Esophagus squamous epithelium (tissue), 5 donors: Measurements from ENCODE around the gene ABCB8. TPM values are rescaled to one million over a fixed set of nuclear protein-coding genes. Genes with fewer than 3 reads are reported as not detected.
"Not testable (repeated sequence)": the region's sequence is repeated elsewhere in the genome, so short reads cannot be mapped to it uniquely, and the experiment has no call there.

Experiments
- DNase-seq: peaks from one replicate; lab custom pipeline; 2025; lab: John Stamatoyannopoulos, UW
- H3K27ac ChIP-seq, 4 donors: fragments of 200-600 bp; sonication (generic); one replicate each; pipeline ENCODE4 v1.5.1; 2016 to 2019; ENCODE audit warnings: mild to moderate bottlenecking in 1 of 4
- H3K27me3 ChIP-seq, 4 donors: fragments of 200-600 bp; sonication (generic); 1 replicate in 3 of 4; 2 replicates in 1 of 4; pipeline versions ENCODE4 v1.5.1 to v1.6.0; 2017 to 2021; ENCODE audit warnings: antibody characterized with exemption in 1 of 4
- H3K36me3 ChIP-seq, 3 donors: fragments of 200-600 bp; sonication (generic); one replicate each; pipeline ENCODE4 v1.5.1; 2016 to 2019
- H3K4me1 ChIP-seq, 3 donors: fragments of 200-600 bp; sonication (generic); one replicate each; pipeline ENCODE4 v1.5.1; 2017 to 2019
- H3K4me3 ChIP-seq, 4 donors: fragments of 200-600 bp; sonication (generic); 1 replicate in 3 of 4; 2 replicates in 1 of 4; pipeline ENCODE4 v1.5.1; 2016 to 2019; ENCODE audit warnings: mild to moderate bottlenecking in 2 of 4, moderate library complexity in 1 of 4
- H3K9me3 ChIP-seq, 3 donors: fragments of 200-600 bp; sonication (generic); one replicate each; pipeline ENCODE4 v1.5.1; 2016 to 2019
- CTCF ChIP-seq, 6 experiments: fragments of 450-650 bp in 4 of 6; fragments of 200-600 bp in 2 of 6; sonication (generic) in 2 of 6; IDR thresholded peaks; one replicate each; pipeline ENCODE4 v1.5.1; 2016 to 2019; ENCODE audit warnings: antibody characterized with exemption in 6 of 6, mild to moderate bottlenecking in 4 of 6, moderate library complexity in 4 of 6
- POLR2A ChIP-seq, 4 donors: fragments of 450-650 bp; IDR thresholded peaks; one replicate each; pipeline ENCODE4 v1.6.1; 2017; ENCODE audit warnings: antibody characterized with exemption in 4 of 4, mild to moderate bottlenecking in 4 of 4, moderate library complexity in 3 of 4
- WGBS, 2 donors: methylation state at CpG; one replicate each; pipeline ENCODE4 v1.1.5; 2018; 5-methylcytosine and 5-hydroxymethylcytosine counted together
- intact Hi-C: fragments of 100-400 bp; cut with DNase I; formaldehyde crosslinking; loops from one replicate; pipeline ENCODE4 v1.15.0; 2022
- total RNA-seq, 4 donors: library from RNA; depleted of rRNA; stranded (reverse); fragments of >200 nt; gene quantifications; one replicate each; pipeline ENCODE4 v1.1.0, GENCODE V29; 2016
- donor health status: DM: yes; HTN: yes; CAD: no.

The ABCB8 gene
- total RNA-seq, 4 donors from 2014 or later, result 23.1 to 41.0 (median 26.1) TPM

- H3K27ac ChIP-seq, result no peak overlapping the region
- no peak overlapping the region for H3K4me3 ChIP-seq
- peaks cover 12 to 79% (median 35%) of the 10 kb centered on the region in 3 donors for H3K4me1 ChIP-seq
- H3K27me3 ChIP-seq, result peaks cover 0 to 75% (median 5%) of the 10 kb centered on the region in 4 donors
- WGBS, 2 donors, result 60 to 65% methylated on average over 2 to 5 of the region's 22 CpGs
- intact Hi-C loops, result no loop called here
- no peaks in the 10 kb centered on the region for H3K9me3 ChIP-seq
- TF ChIP-seq CTCF (IDR thresholded peaks at IDR 0.05), result no peak
- TF ChIP-seq POLR2A (IDR thresholded peaks at IDR 0.05), result no peak
- H3K36me3 ChIP-seq, result no peaks in the 10 kb centered on the region
- DNase-seq, result no peak
Observed at GRCh38 chr7:151009327-151010036, 18.8 kb upstream of the ABCB8 start.

- intact Hi-C loops, result no loop called here
- Histone ChIP-seq H3K36me3 (no peaks in the 10 kb centered on the region), H3K4me1 (peaks cover 12 to 83% (median 35%) of the 10 kb centered on the region in 3 donors), H3K4me3 (no peak overlapping the region), H3K9me3 (no peaks in the 10 kb centered on the region), H3K27me3 (peaks cover 0 to 80% (median 5%) of the 10 kb centered on the region in 4 donors), H3K27ac (peak overlapping the region in 1 of 4 donors; percentile 63)
- DNase-seq, result no peak
- no CpG with 5 or more reads among the region's 7 CpGs for WGBS, 2 donors
- TF ChIP-seq POLR2A (IDR thresholded peaks at IDR 0.05) (no peak), CTCF (IDR thresholded peaks at IDR 0.05) (no peak)
Observed at GRCh38 chr7:151010037-151010306, 18.3 kb upstream of the ABCB8 start.

GRCh38 chr7:151010307-151011096 is 17.7 kb upstream of the ABCB8 start:
- WGBS, 2 donors, result 8 to 15% methylated on average over 2 to 4 of the region's 18 CpGs
- Histone ChIP-seq H3K4me3 (no peak overlapping the region), H3K9me3 (no peaks in the 10 kb centered on the region), H3K27ac (peak overlapping the region in 3 of 4 donors; percentile 43 to 63 (median 58)), H3K27me3 (peaks cover 0 to 86% (median 5%) of the 10 kb centered on the region in 4 donors), H3K4me1 (peaks cover 12 to 87% (median 35%) of the 10 kb centered on the region in 3 donors), H3K36me3 (no peaks in the 10 kb centered on the region)
- TF ChIP-seq POLR2A (IDR thresholded peaks at IDR 0.05) (no peak), CTCF (IDR thresholded peaks at IDR 0.05) (no peak)
- intact Hi-C loops, result no loop called here
- DNase-seq, result no peak

- DNase-seq, result no peak
- Histone ChIP-seq H3K9me3 (no peaks in the 10 kb centered on the region), H3K27me3 (peaks cover 0 to 91% (median 5%) of the 10 kb centered on the region in 4 donors), H3K4me1 (peaks cover 12 to 87% (median 35%) of the 10 kb centered on the region in 3 donors), H3K36me3 (no peaks in the 10 kb centered on the region), H3K4me3 (no peak overlapping the region), H3K27ac (peak overlapping the region in 3 of 4 donors; percentile 44 to 63 (median 58))
- TF ChIP-seq POLR2A (IDR thresholded peaks at IDR 0.05), result no peak
- TF ChIP-seq CTCF (IDR thresholded peaks at IDR 0.05), result no peak
- intact Hi-C loops, result no loop called here
- no CpG with 5 or more reads among the region's 1 CpG for WGBS, 2 donors
Observed at GRCh38 chr7:151011097-151011409, 17.2 kb upstream of the ABCB8 start.

DNA sequence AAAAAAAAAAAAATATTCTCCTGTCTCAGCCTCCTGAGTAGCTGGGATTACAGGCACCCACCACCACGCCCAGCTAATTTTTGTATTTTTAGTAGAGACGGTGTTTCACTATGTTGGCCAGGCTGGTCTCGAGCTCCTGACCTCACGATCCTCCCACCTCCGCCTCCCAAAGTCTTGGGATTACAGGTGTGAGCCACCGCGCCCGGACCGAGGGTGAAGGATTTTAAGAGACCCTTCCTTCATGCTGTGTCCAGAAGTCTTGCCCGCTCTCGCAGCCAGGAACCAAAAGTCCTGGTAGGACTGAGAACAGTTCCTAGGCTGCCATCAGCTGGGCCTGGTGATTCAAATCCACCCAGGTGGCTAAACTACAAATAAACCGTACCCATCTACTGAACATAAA is 16.6 kb upstream of the ABCB8 start:
- Histone ChIP-seq H3K4me1 (peaks cover 12 to 85% (median 35%) of the 10 kb centered on the region in 3 donors), H3K27ac (peak overlapping the region in 1 of 4 donors; percentile 63), H3K27me3 (peaks cover 0 to 95% (median 5%) of the 10 kb centered on the region in 4 donors)
- intact Hi-C loops, H3K36me3 ChIP-seq, H3K9me3 ChIP-seq, H3K4me3 ChIP-seq, DNase-seq: not testable (repeated sequence)
- WGBS, 2 donors, result 81 to 85% methylated on average over 11 to 12 of the region's 12 CpGs
